Fibroblast of skin of abdomen (primary cell): Measurements from ENCODE around the gene INTS6. TPM values are rescaled to one million over a fixed set of nuclear protein-coding genes. Genes with fewer than 3 reads are reported as not detected.

Experiments used
- DNase-seq: peaks from one replicate; pipeline ENCODE4 v3.0.0-alpha.2; 2013
- polyA plus RNA-seq, 2 experiments: library from polyadenylated mRNA; unstranded; fragments of 120-200 nt; gene quantifications; one replicate each; pipeline ENCODE4 v1.2.1, GENCODE V29; 2013; ENCODE audit not compliant: insufficient read length in 2 of 2

The INTS6 gene
- polyA plus RNA-seq (2013, experiment 1 of 2; ENCODE audit: insufficient read length), result 26.5 TPM
- polyA plus RNA-seq (2013, experiment 2 of 2; ENCODE audit: insufficient read length), result 25.6 TPM

- peak; percentile 100 for DNase-seq
Measured at GRCh38 chr13:51452361-51453206, at the start of gene INTS6. Gene INTS6, minus strand, starts transcription at chr13:51453036. Its CDS starts 511 bp downstream, at chr13:51452525.

GRCh38 chr13:51502153-51502651 is 49.4 kb upstream of the INTS6 start:
- DNase-seq, result peak; percentile 61

GRCh38 chr13:51501592-51502152 is 48.8 kb upstream of the INTS6 start:
- peak; percentile 84 for DNase-seq

- no peak for DNase-seq
Measured at GRCh38 chr13:51501096-51501495, 48.3 kb upstream of the INTS6 start.

GRCh38 chr13:51500687-51501086 is 47.9 kb upstream of the INTS6 start:
- no peak for DNase-seq

- no peak for DNase-seq
Measured at GRCh38 chr13:51499841-51500240, 47.0 kb upstream of the INTS6 start.

- peak; percentile 53 for DNase-seq
Measured at GRCh38 chr13:51495316-51495715, 42.5 kb upstream of the INTS6 start.

GRCh38 chr13:51494156-51494555 is 41.3 kb upstream of the INTS6 start:
- peak; percentile 77 for DNase-seq

- DNase-seq, result no peak
Measured at GRCh38 chr13:51488212-51488611, 35.4 kb upstream of the INTS6 start.

- DNase-seq, result no peak
Measured at GRCh38 chr13:51481656-51482055, 28.8 kb upstream of the INTS6 start.

GRCh38 chr13:51479199-51479523 is 26.3 kb upstream of the INTS6 start:
- peak; percentile 65 for DNase-seq

- no peak for DNase-seq
Measured at GRCh38 chr13:51478418-51479198, 25.8 kb upstream of the INTS6 start.

GRCh38 chr13:51477653-51478324 is 25.0 kb upstream of the INTS6 start:
- DNase-seq, result no peak

GRCh38 chr13:51477149-51477548 is 24.3 kb upstream of the INTS6 start:
- no peak for DNase-seq

- peak; percentile 35 for DNase-seq
Measured at GRCh38 chr13:51475727-51476501, 23.1 kb upstream of the INTS6 start.

- no peak for DNase-seq
Measured at GRCh38 chr13:51469790-51470189, 17.0 kb upstream of the INTS6 start.

- no peak for DNase-seq
Measured at GRCh38 chr13:51467730-51468129, 14.9 kb upstream of the INTS6 start.

- DNase-seq, result no peak
Measured at GRCh38 chr13:51465124-51465523, 12.3 kb upstream of the INTS6 start.

- no peak for DNase-seq
Measured at GRCh38 chr13:51457086-51457815, 4.4 kb upstream of the INTS6 start.

- no peak for DNase-seq
Measured at GRCh38 chr13:51456510-51456909, 3.7 kb upstream of the INTS6 start.

- no peak for DNase-seq
Measured at GRCh38 chr13:51455532-51455931, 2.7 kb upstream of the INTS6 start.
